Measurements from ENCODE around the gene ASRGL1.
"Not testable (repeated sequence)": the region's sequence is repeated elsewhere in the genome, so short reads cannot be mapped to it uniquely, and the experiment has no call there.

Gene ASRGL1

DNA sequence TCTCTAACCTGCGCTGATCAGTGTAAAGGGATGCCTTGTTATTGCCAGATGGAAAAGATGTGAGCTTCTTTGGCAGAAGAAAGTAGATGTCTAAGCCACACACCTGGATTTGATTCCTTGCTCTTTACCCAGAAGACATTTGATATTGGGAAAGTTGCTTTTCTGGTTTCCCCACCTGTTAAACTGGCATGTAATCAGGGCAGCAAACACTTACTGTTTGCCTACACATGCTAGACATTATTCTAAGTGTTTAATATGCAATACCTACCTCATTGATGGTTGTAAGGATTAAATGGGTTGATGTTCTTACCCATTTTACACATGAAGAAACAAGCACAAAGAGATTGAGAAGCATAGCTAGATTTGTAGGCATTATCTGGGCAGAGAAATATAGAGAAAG, 16.6 kb downstream of the ASRGL1 start:
- DNase-seq = no peak

DNA sequence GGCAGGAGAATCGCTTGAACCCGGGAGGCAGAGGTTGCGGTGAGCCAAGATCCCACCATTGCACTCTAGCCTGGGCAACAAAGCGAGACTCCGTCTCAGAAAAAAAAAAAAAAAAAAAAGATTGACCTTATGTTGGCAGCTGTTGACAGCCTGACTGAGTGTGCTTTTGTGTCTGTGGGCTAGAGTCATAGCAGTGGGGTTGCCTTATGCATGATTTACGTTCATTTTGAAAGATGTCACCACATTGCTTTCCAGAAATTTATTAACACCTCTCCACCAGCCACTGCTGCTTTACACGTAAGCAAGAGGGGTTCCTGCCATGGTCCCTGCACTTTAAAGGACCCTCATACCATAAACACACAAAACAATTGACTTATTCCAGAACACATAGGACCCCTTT, 21.0 kb downstream of the ASRGL1 start:
- no peak for DNase-seq

DNA sequence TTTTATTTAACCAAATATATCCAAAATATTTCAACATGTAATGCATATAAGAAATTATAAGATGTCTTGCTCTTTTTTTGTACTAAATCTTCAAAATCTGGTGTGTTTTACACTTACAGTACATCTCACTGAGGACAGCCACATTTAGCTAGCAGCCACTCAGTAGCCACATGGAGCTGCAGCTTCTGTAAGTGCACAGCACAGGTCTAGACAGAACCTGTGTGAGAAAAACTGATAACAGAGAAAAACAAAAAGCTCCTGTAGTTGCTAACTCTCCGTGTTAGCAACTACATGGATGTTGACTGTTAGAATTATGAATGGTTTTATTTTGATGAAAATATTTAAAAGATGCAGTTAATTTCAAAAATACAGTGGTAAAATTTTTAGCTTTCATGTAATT, 22.2 kb downstream of the ASRGL1 start:
- DNase-seq = no peak

DNA sequence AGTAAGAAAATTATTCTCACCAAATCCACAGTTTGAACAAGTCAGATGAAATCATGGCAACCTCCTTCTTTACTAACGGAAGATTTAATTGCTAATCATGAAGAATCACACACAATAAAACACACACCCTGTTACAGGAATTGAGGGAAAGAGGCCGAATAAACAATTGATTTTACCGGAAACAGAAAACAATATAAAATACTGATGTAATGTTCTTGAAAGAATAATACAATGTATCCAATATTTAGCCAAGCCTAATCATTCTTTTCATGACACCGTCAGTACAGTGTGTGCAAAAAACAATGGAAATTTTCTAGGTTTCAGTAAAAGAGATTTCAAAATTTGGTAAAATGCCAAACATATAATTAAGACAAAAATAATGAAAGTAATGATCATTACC, 23.4 kb downstream of the ASRGL1 start:
- no peak for DNase-seq

DNA sequence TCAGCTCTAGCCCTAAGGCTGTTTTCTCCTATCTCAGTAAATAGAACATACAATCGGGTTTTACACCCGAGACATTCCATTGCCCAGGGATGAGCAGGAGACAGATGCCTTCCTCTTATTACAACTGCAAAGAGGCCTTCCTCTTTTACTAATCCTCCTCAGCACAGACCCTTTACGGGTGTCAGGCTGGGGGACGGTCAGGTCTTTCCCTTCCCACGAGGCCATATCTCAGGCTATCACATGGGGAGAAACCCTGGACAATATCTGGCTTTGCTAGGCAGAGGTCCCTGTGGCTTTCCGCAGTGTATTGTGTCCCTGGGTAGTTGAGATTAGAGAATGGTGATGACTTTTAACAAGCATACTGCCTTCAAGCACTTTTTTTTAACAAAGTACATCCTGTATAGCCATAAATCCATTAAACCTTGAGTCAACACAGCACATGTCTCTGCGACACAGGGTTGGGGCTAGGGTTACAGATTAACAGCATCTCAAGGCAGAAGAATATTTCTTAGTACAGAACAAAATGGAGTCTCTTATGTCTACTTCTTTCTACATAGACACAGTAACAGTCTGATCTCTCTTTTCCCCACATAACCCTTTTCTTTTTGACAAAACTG, 31.7 kb downstream of the ASRGL1 start:
- DNase-seq = not testable (repeated sequence)

DNA sequence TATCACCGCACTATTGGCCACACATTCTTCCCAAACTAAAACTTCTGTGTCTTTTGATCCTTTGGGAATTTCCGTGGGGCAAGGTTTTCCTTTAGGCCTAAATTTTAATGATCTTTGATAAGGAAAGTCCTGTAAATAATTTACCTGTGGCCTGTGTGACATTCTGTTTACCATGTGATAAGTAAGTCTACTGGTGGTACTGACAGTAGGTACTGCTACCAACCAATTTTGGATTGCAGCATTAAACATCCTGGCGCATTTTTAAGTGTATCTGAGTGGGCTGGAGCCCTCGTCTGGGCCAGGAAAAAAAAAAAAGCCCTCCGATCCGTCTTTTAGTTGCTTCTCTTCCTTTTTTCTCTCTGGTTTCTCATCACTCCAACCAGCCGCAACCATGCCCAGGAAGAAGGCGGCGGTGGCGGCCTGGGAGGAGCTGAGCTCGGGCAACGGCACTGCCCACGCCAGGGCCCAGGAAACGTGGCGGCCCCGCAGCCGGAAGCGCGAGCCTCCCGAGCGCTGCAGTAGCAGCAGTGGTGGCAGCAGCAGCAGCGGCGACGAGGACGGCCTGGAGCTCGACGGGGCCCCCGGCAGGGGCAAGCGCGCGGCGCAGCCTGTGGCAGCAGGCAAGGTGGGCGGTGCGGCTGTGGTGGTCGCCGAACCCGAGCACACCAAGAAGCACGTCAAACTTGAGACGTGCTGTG, 33.6 kb downstream of the ASRGL1 start:
- DNase-seq = peak; percentile 61

DNA sequence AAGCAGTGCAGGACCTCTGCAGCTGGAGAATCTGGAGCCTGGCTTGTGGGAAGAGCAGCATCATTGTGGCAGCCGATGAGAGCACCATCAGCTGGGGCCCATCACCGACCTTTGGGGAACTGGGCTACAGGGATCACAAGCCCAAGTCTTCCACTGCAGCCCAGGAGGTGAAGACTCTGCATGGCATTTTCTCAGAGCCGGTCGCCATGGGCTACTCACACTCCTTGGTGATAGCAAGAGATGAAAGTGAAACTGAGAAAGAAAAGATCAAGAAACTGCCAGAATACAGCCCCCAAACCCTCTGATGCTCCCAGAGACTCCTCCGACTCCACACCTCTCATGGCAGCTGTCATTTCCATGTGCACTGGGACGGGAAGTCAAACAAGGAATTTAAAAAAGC, 35.6 kb downstream of the ASRGL1 start:
- no peak for DNase-seq

DNA sequence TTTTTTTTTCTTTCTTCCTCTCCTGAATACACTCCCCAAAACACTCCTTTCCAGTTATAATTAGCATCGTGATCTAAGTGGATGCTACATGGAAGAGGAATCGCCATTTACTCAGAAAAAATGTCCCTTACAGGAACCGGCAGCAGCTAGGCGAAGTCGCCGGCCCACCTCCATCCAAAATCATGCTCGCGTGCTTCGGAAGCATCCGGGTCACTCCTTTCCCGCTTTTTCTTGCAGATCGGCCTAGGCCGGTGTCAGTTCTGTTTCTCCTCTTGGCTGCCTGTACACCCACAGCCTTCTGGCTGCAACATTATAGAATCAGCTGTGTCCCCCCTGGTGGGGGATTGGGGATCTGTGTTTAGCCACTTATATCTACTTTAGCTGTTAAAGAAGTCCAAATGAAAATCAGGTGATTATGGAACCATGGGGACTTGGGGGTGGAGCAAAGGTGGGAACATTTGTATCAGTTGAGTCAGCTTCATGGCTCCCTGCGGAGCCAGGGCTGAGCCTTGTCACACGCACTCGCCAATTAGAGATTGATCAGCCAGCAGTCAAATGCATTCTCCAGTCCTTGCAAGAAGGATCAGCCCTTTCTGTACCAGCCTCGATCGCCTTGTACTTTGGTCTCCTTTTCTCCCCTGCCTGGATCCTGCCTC, 36.3 kb downstream of the ASRGL1 start:
- DNase-seq = no peak

DNA sequence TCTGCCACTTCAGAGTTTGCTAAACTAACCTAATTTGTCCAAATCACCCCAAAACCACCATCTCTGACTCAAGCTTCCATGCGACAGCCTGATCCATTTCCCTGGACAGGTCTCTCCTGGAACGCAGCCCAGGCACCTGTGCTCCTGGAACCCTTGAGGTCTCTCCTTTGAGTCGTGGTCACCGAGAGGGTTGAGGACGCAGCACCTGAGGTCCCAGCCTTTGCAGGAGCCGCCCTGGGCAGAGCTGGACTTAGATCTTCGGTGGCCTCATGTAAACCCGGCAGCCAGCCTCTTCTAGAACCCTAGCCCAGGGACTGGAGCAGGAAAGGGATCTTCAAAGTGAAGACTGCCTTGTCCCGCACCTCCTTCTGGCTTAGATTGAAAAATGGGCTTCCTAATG, 37.6 kb downstream of the ASRGL1 start:
- DNase-seq = no peak

DNA sequence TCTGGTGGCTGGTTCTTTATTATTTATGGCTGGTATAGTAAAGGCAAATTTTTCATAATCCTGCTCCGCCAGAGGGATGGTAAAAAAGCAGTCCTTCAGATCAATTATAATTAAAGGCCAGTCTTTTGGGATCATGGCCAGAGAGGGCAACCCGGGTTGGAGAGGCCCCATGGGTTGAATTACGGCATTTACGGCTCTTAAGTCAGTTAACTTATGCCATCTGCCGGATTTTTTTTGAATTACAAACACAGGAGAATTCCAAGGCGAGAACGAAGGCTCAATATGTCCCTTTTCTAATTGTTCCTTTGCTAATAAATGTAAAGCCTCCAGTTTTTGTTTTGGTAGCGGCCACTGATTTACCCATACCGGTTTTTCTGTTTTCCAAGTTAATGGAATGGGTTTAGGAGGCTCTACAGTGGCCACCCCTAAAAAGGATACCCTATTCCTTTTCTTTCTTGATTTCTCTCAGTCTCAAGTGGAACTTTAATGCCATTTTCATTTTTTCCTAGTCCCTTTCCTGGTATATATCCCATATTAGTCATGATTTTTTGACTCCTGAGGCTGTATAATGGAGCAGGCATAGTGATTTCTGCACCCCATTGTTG, 41.3 kb downstream of the ASRGL1 start:
- not testable (repeated sequence) for DNase-seq

DNA sequence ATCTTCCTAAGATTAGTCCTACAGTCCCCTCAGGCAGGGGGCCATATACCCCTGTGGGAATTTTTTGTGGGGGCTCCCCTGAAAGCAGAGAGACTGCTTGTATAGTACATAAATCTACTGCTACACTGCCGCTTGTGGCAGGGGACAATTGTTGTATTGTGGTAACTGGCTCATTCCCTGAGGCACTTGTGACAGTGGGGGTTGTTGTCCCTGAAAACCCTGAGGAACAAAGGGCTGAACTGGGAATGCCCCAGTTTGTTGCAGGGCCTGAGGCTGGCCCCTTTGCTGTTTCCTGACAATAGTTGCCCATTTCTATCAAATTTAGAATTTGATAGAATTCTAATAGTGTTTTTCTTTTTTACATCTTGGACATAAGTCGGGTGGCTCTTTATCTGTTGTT, 42.3 kb downstream of the ASRGL1 start:
- not testable (repeated sequence) for DNase-seq

DNA sequence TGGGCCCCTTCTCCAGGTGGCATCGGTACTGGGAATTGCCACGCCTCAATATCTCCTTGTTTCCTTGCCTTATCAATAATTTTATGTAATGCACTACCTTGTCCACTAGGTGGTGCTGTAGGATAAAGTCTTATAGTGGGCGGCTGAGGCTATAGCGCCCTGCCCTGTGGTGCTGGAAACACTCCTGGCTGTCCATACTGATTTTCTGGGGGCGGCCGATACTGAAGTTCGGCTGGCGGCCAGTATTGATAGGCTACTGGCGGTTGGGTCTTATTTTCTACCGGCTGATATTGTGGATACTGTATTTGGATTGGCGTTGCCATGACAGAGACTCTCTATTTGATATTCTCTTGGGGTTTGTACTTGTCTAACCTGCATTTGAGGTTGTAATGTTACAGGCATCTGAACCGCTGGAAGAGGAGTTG, 43.6 kb downstream of the ASRGL1 start:
- DNase-seq = peak; percentile 35

DNA sequence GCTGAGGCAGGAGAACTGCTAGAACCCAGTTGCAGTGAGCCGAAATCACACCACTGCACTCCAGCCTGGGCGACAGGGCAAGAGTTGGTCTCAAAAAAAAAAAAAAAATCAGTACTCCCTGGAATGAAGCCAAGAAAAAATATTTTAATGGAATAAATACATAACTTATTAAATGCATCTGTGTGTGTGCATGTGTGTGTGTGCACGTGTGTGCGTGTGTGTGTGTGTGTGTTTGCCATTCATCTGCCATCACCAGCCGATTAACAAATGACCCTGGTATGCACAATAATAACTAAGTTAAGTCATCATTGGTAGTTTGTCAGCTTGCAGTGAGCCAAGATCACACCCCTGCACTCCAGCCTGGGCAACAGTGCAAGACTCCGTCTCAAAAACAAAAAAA, 46.6 kb downstream of the ASRGL1 start:
- no peak for DNase-seq

DNA sequence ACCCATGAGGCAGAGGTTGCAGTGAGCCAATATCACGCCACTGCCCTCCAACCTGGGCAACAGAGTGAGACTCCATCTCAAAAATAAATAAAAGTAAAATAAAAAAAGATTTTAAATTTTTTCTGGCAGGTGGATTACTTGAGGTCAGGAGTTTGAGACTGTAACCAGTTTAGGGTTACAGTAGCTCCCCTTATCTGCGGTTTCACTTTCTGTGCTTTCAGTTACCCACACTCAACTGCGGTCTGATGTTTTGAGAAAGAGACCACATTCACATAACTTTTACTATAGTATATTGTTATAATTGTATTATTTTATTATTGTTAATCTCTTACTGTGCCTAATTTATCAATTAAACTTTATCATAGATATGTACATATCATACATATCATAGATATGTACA, 48.8 kb downstream of the ASRGL1 start:
- not testable (repeated sequence) for DNase-seq

DNA sequence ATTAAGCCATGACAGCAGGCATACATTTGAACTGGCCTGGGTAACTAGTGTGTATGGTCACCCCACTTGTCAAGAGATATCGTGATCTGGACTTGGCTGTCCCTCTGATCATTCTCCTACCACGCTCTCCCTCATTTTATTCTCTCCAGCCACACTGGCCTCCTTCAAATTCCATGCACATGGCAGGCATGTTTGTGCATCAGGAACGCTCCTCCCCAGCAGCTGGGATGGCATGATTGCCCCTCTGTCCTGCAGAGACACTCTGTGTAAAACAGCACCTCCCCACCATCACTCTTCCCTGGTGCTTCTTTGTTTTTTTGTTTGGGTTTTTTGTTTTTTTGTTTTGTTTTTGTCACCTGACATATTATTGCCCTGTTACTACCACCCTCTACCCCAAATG, 50.1 kb downstream of the ASRGL1 start:
- no peak for DNase-seq

DNA sequence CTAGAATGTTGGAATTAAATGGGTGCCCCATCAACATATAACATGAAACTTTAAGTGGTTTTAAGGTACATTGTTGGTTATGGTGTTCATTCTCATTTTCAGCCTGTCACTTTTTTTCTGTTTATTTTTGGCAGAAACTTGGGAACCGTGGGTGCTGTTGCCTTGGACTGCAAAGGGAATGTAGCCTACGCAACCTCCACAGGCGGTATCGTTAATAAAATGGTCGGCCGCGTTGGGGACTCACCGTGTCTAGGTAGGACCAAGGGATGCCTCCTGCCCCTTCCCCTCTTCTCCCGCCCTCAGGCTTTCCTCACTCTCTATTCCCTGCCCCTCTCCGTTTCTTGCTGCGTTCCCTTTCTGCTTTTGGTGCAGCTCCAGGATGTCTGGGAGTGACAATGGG, 51.8 kb downstream of the ASRGL1 start:
- no peak for DNase-seq

DNA sequence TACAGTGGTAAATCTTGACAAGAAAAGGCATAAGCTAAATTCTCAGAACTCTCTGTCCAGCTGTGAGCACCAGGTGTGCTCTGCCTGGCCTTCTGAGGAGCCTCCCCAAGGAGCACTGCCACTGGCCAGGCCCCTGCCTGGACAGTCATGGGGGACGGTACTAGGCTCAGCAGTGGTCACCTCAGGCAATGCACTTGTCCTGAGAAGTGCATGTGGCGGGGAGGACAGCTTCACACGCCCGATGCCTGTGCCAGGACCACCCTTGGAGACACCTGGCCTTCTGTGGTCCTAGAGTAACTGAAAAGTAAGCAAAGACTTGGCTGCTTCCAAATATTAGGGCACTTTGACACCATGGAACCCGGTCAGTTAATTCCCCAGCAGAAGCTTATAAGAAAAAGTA, 53.0 kb downstream of the ASRGL1 start:
- no peak for DNase-seq

DNA sequence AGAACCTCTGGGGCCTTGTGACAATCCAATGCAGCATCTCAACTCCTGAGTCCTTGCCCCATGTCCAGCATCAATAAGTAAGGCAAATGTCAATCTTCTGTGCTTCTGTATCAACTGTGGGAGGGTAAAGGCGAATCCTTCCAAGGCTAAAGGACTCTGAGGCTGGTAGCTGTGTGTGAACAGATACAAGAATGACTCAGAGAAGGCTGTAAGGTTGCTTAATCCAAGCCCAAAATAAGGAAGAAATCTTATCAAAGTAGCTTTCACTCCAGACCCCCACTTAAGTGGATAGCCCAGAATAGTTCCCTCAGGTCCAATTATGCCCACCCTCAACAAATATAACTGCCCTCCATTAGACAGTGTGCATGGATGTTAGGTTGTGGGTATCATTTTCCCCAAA, 53.5 kb downstream of the ASRGL1 start:
- DNase-seq = no peak

DNA sequence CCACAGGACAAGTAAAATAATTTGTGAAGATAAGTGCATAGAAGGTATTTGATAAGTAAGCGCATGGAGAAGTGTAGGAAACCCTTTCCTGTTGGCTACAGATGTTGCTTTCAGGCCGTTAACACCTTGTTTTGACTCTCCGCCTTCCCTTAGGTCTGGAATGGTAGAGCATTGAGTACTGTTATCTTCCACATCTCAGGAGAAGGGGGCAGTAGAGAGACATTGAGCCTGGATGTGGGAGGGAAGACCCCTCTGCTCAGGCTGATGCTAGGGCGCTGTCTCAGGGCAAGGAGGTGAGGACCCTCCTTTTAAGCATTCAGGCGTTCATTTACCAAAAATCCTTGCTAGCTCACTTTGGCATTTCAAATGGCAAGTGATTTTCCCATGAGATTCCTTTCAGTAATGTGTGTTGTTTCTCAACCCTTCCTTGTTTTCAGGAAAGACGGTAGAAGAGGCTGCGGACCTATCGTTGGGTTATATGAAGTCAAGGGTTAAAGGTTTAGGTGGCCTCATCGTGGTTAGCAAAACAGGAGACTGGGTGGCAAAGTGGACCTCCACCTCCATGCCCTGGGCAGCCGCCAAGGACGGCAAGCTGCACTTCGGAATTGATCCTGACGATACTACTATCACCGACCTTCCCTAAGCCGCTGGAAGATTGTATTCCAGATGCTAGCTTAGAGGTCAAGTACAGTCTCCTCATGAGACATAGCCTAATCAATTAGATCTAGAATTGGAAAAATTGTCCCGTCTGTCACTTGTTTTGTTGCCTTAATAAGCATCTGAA, 54.6 kb downstream of the ASRGL1 start:
- DNase-seq = no peak

DNA sequence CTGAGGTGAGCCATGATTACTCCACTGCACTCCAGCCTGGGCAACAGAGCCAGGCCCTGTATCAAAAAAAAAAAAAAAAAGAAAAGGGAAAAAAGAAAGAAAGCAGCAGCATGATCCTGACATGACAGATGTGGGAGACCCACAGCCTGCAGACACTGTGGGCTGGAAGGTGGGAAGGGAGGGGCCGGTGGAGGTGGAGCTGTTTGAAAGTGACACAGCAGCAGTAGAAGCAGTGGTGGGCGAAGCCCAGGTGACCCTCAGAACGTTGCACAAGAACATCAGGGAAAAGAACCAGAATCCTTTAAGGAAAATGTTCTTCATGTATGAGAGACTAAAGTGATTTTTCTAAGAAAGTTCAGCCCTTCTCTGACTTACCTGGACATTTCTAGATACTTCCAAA, 55.3 kb downstream of the ASRGL1 start:
- no peak for DNase-seq

DNA sequence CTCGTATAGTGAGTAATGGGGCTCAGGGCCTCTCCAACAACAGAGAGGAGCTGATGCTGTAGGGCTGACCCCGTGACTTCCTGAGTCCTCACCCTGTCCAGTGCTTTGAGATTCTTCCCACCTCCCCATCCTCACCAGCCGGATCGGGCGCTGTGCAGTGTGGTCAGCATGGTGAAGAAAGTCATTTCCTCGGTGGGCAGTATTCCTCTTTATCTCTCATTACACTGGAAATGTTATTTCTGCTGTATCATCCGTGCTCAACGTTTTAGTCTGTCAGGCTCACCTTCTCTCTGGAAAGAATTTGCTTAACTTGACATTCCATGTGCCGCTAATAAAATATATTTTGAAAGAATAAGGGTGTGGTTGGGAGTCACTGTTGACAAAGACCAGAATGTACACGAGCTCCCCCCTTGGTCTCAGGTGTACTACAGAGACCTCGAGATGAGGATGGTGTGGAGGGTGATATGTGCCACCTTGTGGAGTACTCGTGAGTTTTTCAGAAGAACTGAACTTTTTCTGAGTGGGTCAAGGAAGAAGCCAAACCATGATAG, 55.9 kb downstream of the ASRGL1 start:
- DNase-seq = no peak

DNA sequence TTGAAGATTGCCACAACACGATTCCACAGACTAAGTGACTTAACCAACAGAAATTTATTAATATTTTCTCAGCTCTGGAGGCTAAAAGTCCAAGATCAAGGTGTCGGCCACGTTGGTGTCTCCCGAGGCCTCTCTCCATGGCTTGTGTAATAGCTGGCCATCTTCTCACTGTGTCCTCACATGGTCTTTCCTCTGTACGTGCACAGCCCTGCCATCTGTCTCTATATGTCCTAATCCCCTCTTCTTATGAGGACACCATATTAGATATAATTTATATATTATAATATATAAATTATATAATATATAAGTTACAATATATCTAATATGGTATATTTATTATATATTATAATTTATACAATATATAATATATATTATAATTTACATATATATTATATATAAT, 56.5 kb downstream of the ASRGL1 start:
- no peak for DNase-seq
